Measurements from ENCODE around the gene KRT72.

KRT72 gene

GRCh38 chr12:52542785-52543318 lies 58.4 kb downstream of the KRT72 start:
- Histone ChIP-seq H3K4me3 (ENCODE audit: low read length, poor library complexity, severe bottlenecking) (no peak overlapping the region), H4K20me1 (ENCODE audit: insufficient read depth, low read length, poor library complexity, severe bottlenecking) (no peaks in the 10 kb centered on the region), H3K79me2 (ENCODE audit: insufficient read depth, low read length) (no peaks in the 10 kb centered on the region), H3K9me3 (ENCODE audit: insufficient read depth, low read depth, low read length) (no peaks in the 10 kb centered on the region), H3K27me3 (ENCODE audit: insufficient read depth, low read length, poor library complexity, severe bottlenecking) (no peaks in the 10 kb centered on the region), H3K9me2 (replicated peaks; ENCODE audit: low read depth, low read length) (no peaks in the 10 kb centered on the region), H3F3A (ENCODE audit: low read depth) (no peaks in the 10 kb centered on the region), H3K4me2 (ENCODE audit: low read depth, low read length, poor library complexity, severe bottlenecking) (no peak overlapping the region), H3K36me3 (ENCODE audit: insufficient read depth, low read length) (no peaks in the 10 kb centered on the region), H3K9ac (ENCODE audit: low read depth, low read length, poor library complexity, severe bottlenecking) (no peak overlapping the region), H2AFZ (ENCODE audit: low read length) (no peak overlapping the region), H3K4me1 (ENCODE audit: insufficient read depth, low read length, poor library complexity, severe bottlenecking) (no peaks in the 10 kb centered on the region)
- no peak for TF ChIP-seq CTCF (conservative IDR thresholded peaks at IDR 0.05; ENCODE audit: low read length)
- no peak for TF ChIP-seq EZH2phosphoT487 (IDR thresholded peaks at IDR 0.05; ENCODE audit: borderline replicate concordance)

GRCh38 chr12:52542157-52542556 lies 59.1 kb downstream of the KRT72 start:
- Histone ChIP-seq H3K4me2 (ENCODE audit: low read depth, low read length, poor library complexity, severe bottlenecking) (no peak overlapping the region), H3K4me1 (ENCODE audit: insufficient read depth, low read length, poor library complexity, severe bottlenecking) (no peaks in the 10 kb centered on the region), H3K9me3 (ENCODE audit: insufficient read depth, low read depth, low read length) (no peaks in the 10 kb centered on the region), H3K9ac (ENCODE audit: low read depth, low read length, poor library complexity, severe bottlenecking) (no peak overlapping the region), H3K36me3 (ENCODE audit: insufficient read depth, low read length) (no peaks in the 10 kb centered on the region), H3K79me2 (ENCODE audit: insufficient read depth, low read length) (no peaks in the 10 kb centered on the region), H3K9me2 (replicated peaks; ENCODE audit: low read depth, low read length) (no peaks in the 10 kb centered on the region), H3F3A (ENCODE audit: low read depth) (no peaks in the 10 kb centered on the region), H3K4me3 (ENCODE audit: low read length, poor library complexity, severe bottlenecking) (no peak overlapping the region), H2AFZ (ENCODE audit: low read length) (no peak overlapping the region), H4K20me1 (ENCODE audit: insufficient read depth, low read length, poor library complexity, severe bottlenecking) (no peaks in the 10 kb centered on the region), H3K27me3 (ENCODE audit: insufficient read depth, low read length, poor library complexity, severe bottlenecking) (no peaks in the 10 kb centered on the region)
- TF ChIP-seq EZH2phosphoT487 (IDR thresholded peaks at IDR 0.05; ENCODE audit: borderline replicate concordance) (no peak), CTCF (conservative IDR thresholded peaks at IDR 0.05; ENCODE audit: low read length) (no peak)

- no peak overlapping the region for H3K9ac ChIP-seq (ENCODE audit: low read depth, low read length, poor library complexity, severe bottlenecking)
- H3K36me3 ChIP-seq (ENCODE audit: insufficient read depth, low read length), result no peaks in the 10 kb centered on the region
- no peaks in the 10 kb centered on the region for H3K9me3 ChIP-seq (ENCODE audit: insufficient read depth, low read depth, low read length)
- H3K4me2 ChIP-seq (ENCODE audit: low read depth, low read length, poor library complexity, severe bottlenecking), result no peak overlapping the region
- no peaks in the 10 kb centered on the region for H3K27me3 ChIP-seq (ENCODE audit: insufficient read depth, low read length, poor library complexity, severe bottlenecking)
- no peaks in the 10 kb centered on the region for H3K4me1 ChIP-seq (ENCODE audit: insufficient read depth, low read length, poor library complexity, severe bottlenecking)
- TF ChIP-seq EZH2phosphoT487 (IDR thresholded peaks at IDR 0.05; ENCODE audit: borderline replicate concordance) (no peak), CTCF (conservative IDR thresholded peaks at IDR 0.05; ENCODE audit: low read length) (no peak)
- no peak overlapping the region for H3K4me3 ChIP-seq (ENCODE audit: low read length, poor library complexity, severe bottlenecking)
- H4K20me1 ChIP-seq (ENCODE audit: insufficient read depth, low read length, poor library complexity, severe bottlenecking), result no peaks in the 10 kb centered on the region
- no peaks in the 10 kb centered on the region for H3K9me2 ChIP-seq (replicated peaks; ENCODE audit: low read depth, low read length)
- no peak overlapping the region for H2AFZ ChIP-seq (ENCODE audit: low read length)
- H3K79me2 ChIP-seq (ENCODE audit: insufficient read depth, low read length), result no peaks in the 10 kb centered on the region
- no peaks in the 10 kb centered on the region for H3F3A ChIP-seq (ENCODE audit: low read depth)
Measured at GRCh38 chr12:52541709-52542108, 59.6 kb downstream of the KRT72 start.

Data from Loucy (cell line).